Gastroesophageal sphincter (tissue), 3 donors: ENCODE measurements around the gene WDR6.

ENCODE experiments used
- EP300 ChIP-seq: sonication (generic); formaldehyde crosslinking; IDR thresholded peaks from one replicate; pipeline ENCODE4 v1.6.1; 2017; ENCODE audit warnings: antibody characterized with exemption, mild to moderate bottlenecking
- TF ChIP-seq, protein P1 (sequence below), 4 experiments: fragments of 200-600 bp in 2 of 4; fragments of 450-650 bp in 2 of 4; sonication (generic) in 1 of 4; IDR thresholded peaks; one replicate each; pipeline ENCODE4 v1.5.1; 2017 to 2019; ENCODE audit warnings: antibody characterized with exemption in 4 of 4, mild to moderate bottlenecking in 2 of 4, moderate library complexity in 2 of 4

DNA sequence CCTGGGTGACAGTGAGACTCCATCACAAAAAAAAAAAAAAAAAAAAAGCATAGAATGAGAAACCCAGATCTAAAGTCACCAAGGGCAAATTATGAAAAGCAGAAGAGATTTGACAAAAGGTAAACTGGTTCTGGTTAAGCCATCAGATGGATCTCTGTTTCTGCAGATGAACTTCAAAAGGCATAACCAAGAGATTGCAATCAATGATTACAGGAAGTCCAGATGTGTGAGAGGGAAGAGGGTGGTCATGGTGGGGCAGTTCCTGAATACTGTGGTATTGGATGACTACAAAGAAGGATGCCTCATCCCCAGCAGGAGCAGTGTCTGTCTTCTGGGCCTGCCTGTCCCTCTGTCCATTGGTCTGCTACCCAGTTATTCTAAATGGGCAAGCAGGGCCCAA is 13.4 kb upstream of the WDR6 start:
- TF ChIP-seq EP300: no peak
- TF ChIP-seq, protein P1, sequence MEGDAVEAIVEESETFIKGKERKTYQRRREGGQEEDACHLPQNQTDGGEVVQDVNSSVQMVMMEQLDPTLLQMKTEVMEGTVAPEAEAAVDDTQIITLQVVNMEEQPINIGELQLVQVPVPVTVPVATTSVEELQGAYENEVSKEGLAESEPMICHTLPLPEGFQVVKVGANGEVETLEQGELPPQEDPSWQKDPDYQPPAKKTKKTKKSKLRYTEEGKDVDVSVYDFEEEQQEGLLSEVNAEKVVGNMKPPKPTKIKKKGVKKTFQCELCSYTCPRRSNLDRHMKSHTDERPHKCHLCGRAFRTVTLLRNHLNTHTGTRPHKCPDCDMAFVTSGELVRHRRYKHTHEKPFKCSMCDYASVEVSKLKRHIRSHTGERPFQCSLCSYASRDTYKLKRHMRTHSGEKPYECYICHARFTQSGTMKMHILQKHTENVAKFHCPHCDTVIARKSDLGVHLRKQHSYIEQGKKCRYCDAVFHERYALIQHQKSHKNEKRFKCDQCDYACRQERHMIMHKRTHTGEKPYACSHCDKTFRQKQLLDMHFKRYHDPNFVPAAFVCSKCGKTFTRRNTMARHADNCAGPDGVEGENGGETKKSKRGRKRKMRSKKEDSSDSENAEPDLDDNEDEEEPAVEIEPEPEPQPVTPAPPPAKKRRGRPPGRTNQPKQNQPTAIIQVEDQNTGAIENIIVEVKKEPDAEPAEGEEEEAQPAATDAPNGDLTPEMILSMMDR (IDR thresholded peaks at IDR 0.05): no peak
